Stimulated activated CD4-positive, alpha-beta T cell treated with anti-CD3 and anti-CD28 coated beads, Interleukin-1b, Interleukin-23, amount 100 ng/mL, for 24 hours (primary cell): ENCODE results near the gene TOR4A.

Experiments used
- DNase-seq, 4 experiments: peaks; one replicate each; pipeline ENCODE4 v3.0.0-alpha.2; 2020; ENCODE audit warnings: low read depth in 4 of 4, low spot score in 1 of 4

The TOR4A gene

DNA sequence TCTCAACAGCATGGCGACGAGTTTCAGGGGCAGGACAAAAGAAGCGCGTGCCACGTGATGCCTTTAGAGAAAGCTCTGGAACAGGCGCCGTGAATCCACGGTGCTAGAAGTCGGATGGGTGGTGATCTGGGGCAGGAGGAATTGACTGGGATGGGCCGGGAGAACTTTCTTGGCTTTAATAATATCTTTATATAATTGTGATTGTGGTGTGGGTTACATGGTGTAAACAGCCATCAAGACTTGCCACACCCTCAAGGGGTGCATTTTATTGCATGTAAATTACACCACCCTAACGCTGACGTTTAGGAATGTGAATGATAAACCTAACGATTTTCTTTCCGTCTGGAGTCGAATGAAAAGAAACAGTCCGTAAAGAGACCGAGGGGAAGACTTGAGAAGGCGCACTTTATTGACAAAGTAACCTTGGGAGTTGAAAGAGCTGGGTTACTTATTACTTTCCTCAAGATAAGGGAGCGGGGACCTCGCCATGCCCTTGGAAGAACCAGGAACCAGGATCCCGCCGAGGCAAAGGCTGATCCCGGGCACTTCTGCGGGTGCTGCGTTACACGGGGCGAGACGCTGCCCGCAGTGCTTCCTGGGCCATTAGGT is 16.1 kb downstream of the TOR4A start:
- no peak for DNase-seq

DNA sequence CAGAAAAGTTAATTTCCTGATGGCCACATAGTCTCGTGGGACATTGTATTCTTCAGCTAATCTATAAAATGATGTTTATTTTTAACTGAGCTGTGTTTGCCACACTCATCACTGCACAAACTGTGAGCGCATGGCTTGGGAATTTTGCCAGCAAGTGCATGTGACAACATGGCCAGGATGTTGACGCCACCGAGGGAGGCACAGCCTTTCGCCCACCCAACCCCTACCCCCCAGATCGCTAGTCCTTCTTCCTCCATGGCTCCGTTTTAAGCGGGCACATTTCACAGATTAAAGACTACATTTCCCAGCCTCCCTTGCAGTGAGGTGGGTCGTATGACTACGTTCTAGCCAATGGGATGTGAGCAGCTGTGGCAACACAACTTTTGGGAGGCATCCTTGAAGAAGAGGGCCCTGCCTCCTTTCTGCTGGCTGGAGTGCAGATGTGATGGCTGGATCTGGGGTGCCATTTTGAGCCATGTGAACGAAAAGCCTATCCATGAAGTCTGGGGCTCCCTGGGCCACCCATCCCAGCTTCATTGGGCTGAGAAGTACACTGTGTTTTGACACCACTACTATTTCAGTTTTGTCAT is 16.7 kb downstream of the TOR4A start:
- DNase-seq = no peak

GRCh38 chr9:137294681-137295237 is 17.2 kb downstream of the TOR4A start:
- no peak for DNase-seq

GRCh38 chr9:137295238-137295811 is 17.8 kb downstream of the TOR4A start:
- DNase-seq = peak in 2 of 4 experiments; percentile 21 to 40

DNA sequence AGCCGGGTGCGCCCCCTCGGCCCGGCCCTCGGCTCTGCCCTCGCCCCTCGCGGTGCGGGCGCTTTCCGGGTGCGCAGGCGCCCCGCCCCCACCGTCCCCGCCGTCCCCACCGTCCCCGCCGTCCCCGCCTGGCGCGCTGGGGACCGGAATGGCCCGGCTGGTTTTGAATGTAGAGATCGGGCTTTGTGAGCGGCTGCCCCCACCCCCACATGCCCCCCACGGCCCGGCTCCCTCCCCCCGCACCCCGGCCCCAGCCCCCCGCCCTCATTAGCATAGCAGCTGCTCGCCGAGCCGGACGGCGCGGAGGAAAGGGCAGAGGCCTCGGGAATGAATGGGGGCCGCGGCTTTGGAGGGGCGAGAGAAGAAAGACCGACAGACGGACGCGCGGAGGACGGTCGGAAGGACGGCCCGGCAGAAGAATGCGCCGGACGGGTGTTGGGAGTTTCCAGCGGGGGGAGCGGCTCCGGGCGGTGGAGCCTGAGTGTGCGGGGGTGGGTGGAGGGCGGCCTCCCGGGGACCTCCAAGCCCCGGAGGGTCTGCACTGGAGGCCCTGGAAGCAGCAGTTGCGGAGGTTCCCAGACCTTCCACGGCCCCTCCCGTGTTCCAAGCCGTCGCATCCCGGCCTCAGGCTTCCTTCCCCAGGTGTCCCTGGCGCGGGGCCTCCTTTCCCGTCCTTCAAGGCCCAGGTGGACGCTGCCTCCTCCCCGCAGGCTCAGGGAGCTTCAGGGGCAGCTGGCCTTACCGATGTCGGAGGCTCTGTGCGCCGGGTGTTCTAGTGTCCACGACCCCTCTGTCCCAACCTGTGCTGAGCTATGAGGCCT is 18.5 kb downstream of the TOR4A start:
- DNase-seq = no peak

- DNase-seq = no peak
These were observed 19.4 kb downstream of the TOR4A start for GRCh38 chr9:137296670-137297664.

- DNase-seq = no peak
These were observed 20.4 kb downstream of the TOR4A start for GRCh38 chr9:137297966-137298365.

DNA sequence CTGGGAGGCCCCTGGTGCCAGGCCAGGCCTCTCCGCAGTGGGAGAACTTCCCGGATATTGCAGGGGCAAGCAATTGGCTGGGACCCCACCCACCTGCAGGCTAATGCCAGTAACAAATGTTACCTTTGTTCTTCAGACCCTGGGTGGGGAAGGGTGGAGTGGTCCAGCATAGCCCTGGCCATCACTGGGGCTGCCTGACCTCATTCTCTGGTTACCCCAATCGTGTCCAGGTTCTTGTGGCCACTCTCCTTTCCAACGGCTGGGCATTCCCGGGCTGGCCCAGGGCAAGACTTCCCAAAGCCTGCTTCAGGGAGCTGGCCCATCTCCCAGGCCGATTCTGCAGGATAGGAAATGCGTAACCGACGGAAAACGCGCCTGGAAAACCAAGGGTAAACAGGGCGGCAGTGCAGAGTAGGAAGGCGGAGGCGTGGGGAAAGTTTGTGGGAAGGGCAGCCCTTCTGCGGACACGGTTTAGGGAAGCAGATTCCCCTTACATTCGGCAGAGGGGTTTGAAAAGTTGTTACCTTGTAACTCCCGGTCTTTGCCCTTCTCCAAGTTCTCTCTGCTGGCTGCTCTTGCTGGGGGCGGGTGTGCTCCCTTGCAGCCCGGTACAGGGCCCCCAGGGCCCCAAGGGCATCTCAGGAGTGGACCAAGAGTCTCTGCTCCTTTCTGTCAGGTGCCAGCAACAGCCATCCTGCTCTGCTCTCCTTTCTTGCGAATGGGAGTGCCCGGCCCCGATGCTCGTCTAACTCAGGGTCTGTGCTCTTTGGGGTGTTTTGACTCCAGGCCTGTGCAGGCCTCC is 21.1 kb downstream of the TOR4A start:
- DNase-seq = no peak

- no peak for DNase-seq
These were observed 21.7 kb downstream of the TOR4A start for GRCh38 chr9:137299203-137299565.

- no peak for DNase-seq
These were observed 22.4 kb downstream of the TOR4A start for GRCh38 chr9:137299938-137300337.

- no peak for DNase-seq
These were observed 23.1 kb downstream of the TOR4A start for GRCh38 chr9:137300567-137301080.

GRCh38 chr9:137301081-137301947 is 23.8 kb downstream of the TOR4A start:
- DNase-seq = no peak

DNA sequence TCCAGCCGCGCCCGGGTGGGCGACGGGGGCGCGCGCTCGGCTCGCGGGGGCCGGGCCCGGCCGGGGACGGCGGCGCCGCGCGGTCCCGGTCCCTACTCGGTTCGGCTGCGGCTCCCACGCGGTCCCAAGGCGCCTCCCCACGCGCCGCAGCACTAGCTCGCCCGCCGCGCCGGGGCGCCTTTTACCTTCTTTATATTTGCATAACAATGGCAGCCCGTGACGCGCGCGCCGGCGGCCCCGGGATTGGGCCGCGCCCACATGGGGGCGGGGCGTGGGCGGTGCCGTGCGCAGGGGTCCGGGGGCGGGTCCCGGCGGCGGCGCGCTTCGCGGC is 24.6 kb downstream of the TOR4A start, which contains the start of gene NRARP:
TSS of gene NRARP (minus strand) at position 154 of the 331 bp plus-strand sequence. CDS start 343 bp downstream, outside the sequence.
- peak; percentile 85 to 88 (median 88) for DNase-seq

DNA sequence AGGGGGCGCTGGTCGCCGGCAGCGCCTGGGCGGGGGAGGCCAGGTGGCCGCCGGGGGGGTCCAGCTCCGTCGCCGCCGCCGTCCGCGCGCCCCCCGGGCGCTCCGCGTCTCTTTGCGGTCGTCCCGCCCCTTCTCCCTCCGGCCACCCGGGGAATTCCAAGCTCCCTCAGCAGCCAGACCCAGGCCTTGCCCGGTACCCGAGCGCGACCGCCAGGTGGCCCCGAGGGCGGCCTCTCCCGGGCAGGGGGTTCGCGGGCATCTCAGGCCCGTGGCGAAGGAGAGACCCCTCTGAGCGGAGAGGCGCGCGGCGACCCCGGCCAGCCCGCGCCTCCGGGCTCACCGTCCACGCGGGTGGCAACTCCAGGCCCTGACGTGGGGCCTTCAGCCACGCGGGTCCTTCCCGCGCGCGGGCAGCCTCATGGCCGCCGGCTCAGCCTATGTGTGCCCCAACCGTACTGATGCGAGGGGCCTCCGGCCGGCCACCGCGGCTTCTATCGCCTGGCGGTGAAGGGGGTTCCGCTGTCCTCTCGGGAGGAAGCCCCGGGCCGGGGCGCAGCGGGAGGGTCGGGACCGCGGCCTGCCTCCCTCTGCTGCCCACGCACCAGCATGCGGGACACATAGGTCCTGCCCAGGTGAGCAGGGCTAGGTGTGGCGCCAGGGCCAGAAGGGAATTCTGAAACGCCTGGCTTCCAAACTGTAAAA is 25.1 kb downstream of the TOR4A start:
- DNase-seq = no peak

DNA sequence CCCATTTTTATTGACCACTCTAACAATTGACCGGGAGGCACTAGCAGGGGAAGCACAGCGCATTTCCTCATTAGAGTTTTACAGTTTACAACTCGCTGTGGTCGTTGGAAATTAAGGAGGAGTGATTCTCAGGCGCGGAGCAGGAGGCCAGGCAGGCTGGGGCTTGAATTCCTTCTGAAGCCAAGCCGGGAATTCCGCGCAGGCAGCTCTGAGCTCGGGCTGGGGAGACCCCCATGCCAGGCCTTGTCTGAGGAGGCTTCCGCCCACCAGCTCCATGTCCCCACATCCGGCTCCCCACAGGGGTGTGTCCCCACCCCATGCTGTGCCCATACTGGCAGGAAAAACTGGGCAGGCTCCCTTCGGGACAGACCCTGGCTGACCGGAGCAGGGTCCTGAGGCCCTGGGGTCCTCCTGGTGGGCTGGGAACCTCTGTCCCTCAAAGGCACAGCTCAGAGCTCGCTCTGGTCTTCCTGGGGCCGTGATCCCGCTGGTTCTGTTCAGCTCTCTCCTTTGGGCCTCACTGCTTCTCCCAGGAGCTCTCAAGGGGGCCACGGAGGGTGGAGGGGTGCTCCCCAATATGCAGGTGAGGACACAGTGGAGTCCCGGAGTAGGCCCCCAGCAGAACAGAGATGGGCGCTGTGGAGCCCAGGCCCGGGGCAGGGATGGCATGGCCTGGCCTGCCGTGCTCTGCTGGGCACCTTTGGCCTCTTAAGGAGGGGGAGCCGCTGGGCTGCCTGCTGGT is 25.8 kb downstream of the TOR4A start:
- no peak for DNase-seq

- no peak for DNase-seq
These were observed 26.4 kb downstream of the TOR4A start for GRCh38 chr9:137303893-137304382.
